Measurements from ENCODE around the gene SSC4D. TPM values are rescaled to one million over a fixed set of nuclear protein-coding genes. Genes with fewer than 3 reads are reported as not detected.

SSC4D gene
- total and polyA plus RNA-seq, 2 donors from 2014 or later = 2.1 to 12.9 TPM

DNA sequence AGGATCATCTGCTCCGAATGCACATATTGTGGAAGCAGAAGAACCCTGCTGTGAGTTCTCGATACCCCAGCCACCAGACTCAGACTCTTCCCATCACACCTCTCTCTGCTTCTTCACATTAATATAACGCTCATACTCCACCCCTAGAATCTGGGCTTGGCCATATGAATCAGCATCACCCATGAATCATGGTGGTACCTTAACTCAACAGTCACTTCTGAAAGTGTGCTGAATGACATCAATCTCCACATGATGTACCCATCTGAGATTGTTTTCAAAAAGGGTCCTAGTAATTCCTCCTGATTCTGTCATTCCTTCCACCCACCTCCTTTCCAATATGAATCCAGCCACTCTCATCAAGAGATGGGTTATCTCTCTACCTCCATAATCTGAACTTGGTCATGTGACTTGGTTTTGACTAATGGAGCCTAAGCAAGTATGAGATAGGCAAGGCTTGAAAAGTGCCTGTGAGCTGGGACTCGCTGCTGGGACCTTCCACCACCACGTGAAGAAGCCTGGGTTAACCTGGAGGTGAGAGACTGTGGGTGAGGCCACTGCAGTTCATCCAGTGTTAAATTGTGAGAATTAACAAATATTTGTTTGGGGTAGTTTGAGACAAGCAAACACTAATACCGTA lies 66.1 kb downstream of the SSC4D start:
- H3K27me3 ChIP-seq (ENCODE audit: control insufficient read depth, insufficient read depth, low read length) = no peaks in the 10 kb centered on the region
- FAIRE-seq = no peak

GRCh38 chr7:76342222-76342621 lies 67.3 kb downstream of the SSC4D start:
- FAIRE-seq = no peak

More for the DNA sequence above, 66.1 kb downstream of the SSC4D start:
- intact Hi-C loops (cut with DNase I) = no loop called here
- H3K36me3 ChIP-seq (ENCODE audit: control insufficient read depth in 2 of 3, insufficient read depth in 3 of 3, low read length in 3 of 3) = peaks cover 4 to 25% (median 20%) of the 10 kb centered on the region in 3 donors
- DNase-seq = no peak
- H3K27ac ChIP-seq (ENCODE audit: low read depth in 2 of 2, low read length in 2 of 2) = no peak overlapping the region
- H3K4me1 ChIP-seq (ENCODE audit: control insufficient read depth in 2 of 3, insufficient read depth in 2 of 3, low read depth in 1 of 3, low read length in 3 of 3) = peaks cover 0 to 10% (median 10%) of the 10 kb centered on the region in 3 donors
- no peak overlapping the region for H3K4me3 ChIP-seq (ENCODE audit: low read length in 3 of 3)
- TF ChIP-seq, protein P1, sequence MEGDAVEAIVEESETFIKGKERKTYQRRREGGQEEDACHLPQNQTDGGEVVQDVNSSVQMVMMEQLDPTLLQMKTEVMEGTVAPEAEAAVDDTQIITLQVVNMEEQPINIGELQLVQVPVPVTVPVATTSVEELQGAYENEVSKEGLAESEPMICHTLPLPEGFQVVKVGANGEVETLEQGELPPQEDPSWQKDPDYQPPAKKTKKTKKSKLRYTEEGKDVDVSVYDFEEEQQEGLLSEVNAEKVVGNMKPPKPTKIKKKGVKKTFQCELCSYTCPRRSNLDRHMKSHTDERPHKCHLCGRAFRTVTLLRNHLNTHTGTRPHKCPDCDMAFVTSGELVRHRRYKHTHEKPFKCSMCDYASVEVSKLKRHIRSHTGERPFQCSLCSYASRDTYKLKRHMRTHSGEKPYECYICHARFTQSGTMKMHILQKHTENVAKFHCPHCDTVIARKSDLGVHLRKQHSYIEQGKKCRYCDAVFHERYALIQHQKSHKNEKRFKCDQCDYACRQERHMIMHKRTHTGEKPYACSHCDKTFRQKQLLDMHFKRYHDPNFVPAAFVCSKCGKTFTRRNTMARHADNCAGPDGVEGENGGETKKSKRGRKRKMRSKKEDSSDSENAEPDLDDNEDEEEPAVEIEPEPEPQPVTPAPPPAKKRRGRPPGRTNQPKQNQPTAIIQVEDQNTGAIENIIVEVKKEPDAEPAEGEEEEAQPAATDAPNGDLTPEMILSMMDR (IDR thresholded peaks at IDR 0.05; ENCODE audit: borderline replicate concordance, extremely low read depth, insufficient read depth) = no peak
- no peaks in the 10 kb centered on the region for H3K9me3 ChIP-seq (ENCODE audit: control insufficient read depth in 2 of 3, insufficient read depth in 1 of 3, low read length in 3 of 3)
- no peak overlapping the region for H3K9ac ChIP-seq (ENCODE audit: low read length in 3 of 3)

GRCh38 chr7:76340617-76341131 lies 68.8 kb downstream of the SSC4D start:
- H3K9me3 ChIP-seq (ENCODE audit: control insufficient read depth in 2 of 3, insufficient read depth in 1 of 3, low read length in 3 of 3) = no peaks in the 10 kb centered on the region
- no peak for DNase-seq
- H3K27me3 ChIP-seq (ENCODE audit: control insufficient read depth, insufficient read depth, low read length) = no peaks in the 10 kb centered on the region
- no peak for FAIRE-seq
- H3K27ac ChIP-seq (ENCODE audit: low read depth in 2 of 2, low read length in 2 of 2) = no peak overlapping the region
- H3K4me3 ChIP-seq (ENCODE audit: low read length in 3 of 3) = no peak overlapping the region
- intact Hi-C loops (cut with DNase I) = no loop called here
- H3K9ac ChIP-seq (ENCODE audit: low read length in 3 of 3) = no peak overlapping the region
- H3K36me3 ChIP-seq (ENCODE audit: control insufficient read depth in 2 of 3, insufficient read depth in 3 of 3, low read length in 3 of 3) = peaks cover 0 to 12% (median 10%) of the 10 kb centered on the region in 3 donors
- H3K4me1 ChIP-seq (ENCODE audit: control insufficient read depth in 2 of 3, insufficient read depth in 2 of 3, low read depth in 1 of 3, low read length in 3 of 3) = peaks cover 0 to 4% (median 0%) of the 10 kb centered on the region in 3 donors
- TF ChIP-seq, protein P1 (IDR thresholded peaks at IDR 0.05; ENCODE audit: borderline replicate concordance, extremely low read depth, insufficient read depth) = no peak

More at GRCh38 chr7:76342222-76342621, 67.3 kb downstream of the SSC4D start:
- Histone ChIP-seq H3K9ac (ENCODE audit: low read length in 3 of 3) (no peak overlapping the region), H3K4me1 (ENCODE audit: control insufficient read depth in 2 of 3, insufficient read depth in 2 of 3, low read depth in 1 of 3, low read length in 3 of 3) (peaks cover 0 to 10% (median 10%) of the 10 kb centered on the region in 3 donors), H3K9me3 (ENCODE audit: control insufficient read depth in 2 of 3, insufficient read depth in 1 of 3, low read length in 3 of 3) (no peaks in the 10 kb centered on the region), H3K36me3 (ENCODE audit: control insufficient read depth in 2 of 3, insufficient read depth in 3 of 3, low read length in 3 of 3) (peaks cover 4 to 24% (median 18%) of the 10 kb centered on the region in 3 donors), H3K27ac (ENCODE audit: low read depth in 2 of 2, low read length in 2 of 2) (no peak overlapping the region), H3K27me3 (ENCODE audit: control insufficient read depth, insufficient read depth, low read length) (no peaks in the 10 kb centered on the region), H3K4me3 (ENCODE audit: low read length in 3 of 3) (no peak overlapping the region)
- intact Hi-C loops (cut with DNase I) = no loop called here
- no peak for DNase-seq
- TF ChIP-seq, protein P1 (IDR thresholded peaks at IDR 0.05; ENCODE audit: borderline replicate concordance, extremely low read depth, insufficient read depth) = no peak

Other genes starting within 250 kb of the SSC4D start
- 1.0 TPM for gene SRRM3, start 207.8 kb downstream of the SSC4D start, total RNA-seq
- gene SRRM3, start 207.8 kb downstream of the SSC4D start, polyA plus RNA-seq (ENCODE audit: insufficient read depth, low read depth, low replicate concordance) = 0.99 TPM
- 1,012 TPM for gene HSPB1, start 107.0 kb downstream of the SSC4D start, total RNA-seq
- gene HSPB1, start 107.0 kb downstream of the SSC4D start, polyA plus RNA-seq (ENCODE audit: insufficient read depth, low read depth, low replicate concordance) = 1,561 TPM
- gene YWHAG, start 50.7 kb downstream of the SSC4D start, total RNA-seq = 94.2 TPM
- 45.4 TPM for gene YWHAG, start 50.7 kb downstream of the SSC4D start, polyA plus RNA-seq (ENCODE audit: insufficient read depth, low read depth, low replicate concordance)
- 17.5 TPM for gene ZP3, start 15.3 kb upstream of the SSC4D start, total RNA-seq
- gene ZP3, start 15.3 kb upstream of the SSC4D start, polyA plus RNA-seq (ENCODE audit: insufficient read depth, low read depth, low replicate concordance) = 2.8 TPM
- 21.6 TPM for gene DTX2, start 52.0 kb upstream of the SSC4D start, total RNA-seq
- gene DTX2, start 52.0 kb upstream of the SSC4D start, polyA plus RNA-seq (ENCODE audit: insufficient read depth, low read depth, low replicate concordance) = 8.1 TPM
- 1.9 TPM for gene UPK3B, start 100.9 kb upstream of the SSC4D start, total RNA-seq
- 0.15 TPM for gene UPK3B, start 100.9 kb upstream of the SSC4D start, polyA plus RNA-seq (ENCODE audit: insufficient read depth, low read depth, low replicate concordance)
- gene SPDYE16, start 133.6 kb upstream of the SSC4D start, total RNA-seq = 0.31 TPM
- gene SPDYE16, start 133.6 kb upstream of the SSC4D start, polyA plus RNA-seq (ENCODE audit: insufficient read depth, low read depth, low replicate concordance) = not detected
- 23.5 TPM for gene POMZP3, start 217.6 kb upstream of the SSC4D start, total RNA-seq
- gene POMZP3, start 217.6 kb upstream of the SSC4D start, polyA plus RNA-seq (ENCODE audit: insufficient read depth, low read depth, low replicate concordance) = 13.9 TPM